SIG-M5 (cell line): ENCODE data around the gene THYN1.

Experiments
- DNase-seq: peaks from one replicate; lab custom pipeline; 2025; lab: John Stamatoyannopoulos, UW

The THYN1 gene

GRCh38 chr11:134248910-134249480 lies 4.2 kb downstream of the THYN1 start:
- no peak for DNase-seq

- no peak for DNase-seq
Observed at GRCh38 chr11:134246678-134247077, 6.5 kb downstream of the THYN1 start.

- no peak for DNase-seq
Observed at GRCh38 chr11:134246100-134246499, 7.1 kb downstream of the THYN1 start.

GRCh38 chr11:134245434-134245833 lies 7.7 kb downstream of the THYN1 start:
- no peak for DNase-seq

- DNase-seq = no peak
Observed at GRCh38 chr11:134244593-134244992, 8.6 kb downstream of the THYN1 start.

- DNase-seq = no peak
Observed at GRCh38 chr11:134243913-134244312, 9.2 kb downstream of the THYN1 start.

GRCh38 chr11:134242376-134242775 lies 10.8 kb downstream of the THYN1 start:
- no peak for DNase-seq

- DNase-seq = no peak
Observed at GRCh38 chr11:134240592-134240991, 12.6 kb downstream of the THYN1 start.

GRCh38 chr11:134238956-134239355 lies 14.2 kb downstream of the THYN1 start:
- DNase-seq = no peak

GRCh38 chr11:134237557-134237922 lies 15.6 kb downstream of the THYN1 start:
- DNase-seq = no peak

GRCh38 chr11:134236834-134237556 lies 16.2 kb downstream of the THYN1 start:
- DNase-seq = no peak

- DNase-seq = no peak
Observed at GRCh38 chr11:134235399-134235798, 17.8 kb downstream of the THYN1 start.

- no peak for DNase-seq
Observed at GRCh38 chr11:134233729-134234179, 19.4 kb downstream of the THYN1 start.

GRCh38 chr11:134231958-134232659 lies 21.0 kb downstream of the THYN1 start:
- no peak for DNase-seq

GRCh38 chr11:134230339-134230738 lies 22.8 kb downstream of the THYN1 start:
- DNase-seq = no peak

- DNase-seq = no peak
Observed at GRCh38 chr11:134229126-134229790, 23.9 kb downstream of the THYN1 start.

GRCh38 chr11:134228625-134229024 lies 24.5 kb downstream of the THYN1 start:
- no peak for DNase-seq

- no peak for DNase-seq
Observed at GRCh38 chr11:134226806-134227325, 26.3 kb downstream of the THYN1 start.

- DNase-seq = no peak
Observed at GRCh38 chr11:134224710-134225664, 28.2 kb downstream of the THYN1 start.

GRCh38 chr11:134223836-134224709 lies 29.1 kb downstream of the THYN1 start, which contains the start of the genes NCAPD3 and VPS26B:
Gene NCAPD3, minus strand, starts transcription at chr11:134223967. Its CDS starts 41 bp downstream, at chr11:134223926.
Gene VPS26B, plus strand, starts transcription at chr11:134224671. Its CDS starts 452 bp downstream, at chr11:134225123.
- DNase-seq = peak; percentile 57
